ENCODE data around the gene TMEM144. TPM values are rescaled to one million over a fixed set of nuclear protein-coding genes. Genes with fewer than 3 reads are reported as not detected.

Gene TMEM144
- total RNA-seq, 1 experiment from 2014 or later, result 3.4 TPM

GRCh38 chr4:158176776-158177175, 33.5 kb upstream of the TMEM144 start:
- H3T11ph ChIP-seq (ENCODE audit: low read length), result no peak overlapping the region
- Mint-ChIP-seq H3K36me3 (ENCODE audit: insufficient read depth in 1 of 3, low read depth in 3 of 3) (no peaks in the 10 kb centered on the region), H3K9me3 (no peaks in the 10 kb centered on the region)

More at GRCh38 chr4:158176776-158177175, 33.5 kb upstream of the TMEM144 start:
- Mint-ChIP-seq H3K4me3 (no peak overlapping the region), H3K27me3 (ENCODE audit: low read depth) (no peaks in the 10 kb centered on the region), H3K27ac (no peak overlapping the region), H3K4me1 (peaks cover 8 to 10% of the 10 kb centered on the region in 2 experiments)
- Histone ChIP-seq H2BK20ac (ENCODE audit: low read depth, low read length, poor library complexity, severe bottlenecking) (no peak overlapping the region), H2BK12ac (ENCODE audit: insufficient read length, low read depth, low read length) (no peak overlapping the region), H3K4ac (ENCODE audit: low read depth, low read length) (no peak overlapping the region), H3K18ac (ENCODE audit: insufficient read length, low read depth, low read length) (no peak overlapping the region), H3K56ac (ENCODE audit: insufficient read length, low read depth, low read length) (no peak overlapping the region), H4K5ac (ENCODE audit: insufficient read length, low read depth, low read length) (no peak overlapping the region), H3K9me3 (ENCODE audit: control insufficient read depth, low read depth, low read length) (no peaks in the 10 kb centered on the region), H3K9ac (ENCODE audit: extremely low read depth, insufficient read length, low read length) (no peak overlapping the region), H2BK5ac (ENCODE audit: insufficient read length, low read length) (no peak overlapping the region), H2AK5ac (ENCODE audit: insufficient read length, low read length) (no peak overlapping the region), H3K14ac (ENCODE audit: insufficient read depth, low read length) (no peak overlapping the region), H2BK15ac (ENCODE audit: low read depth, low read length) (no peak overlapping the region), H3K23ac (ENCODE audit: insufficient read length, low read depth, low read length) (no peak overlapping the region), H3K27ac (ENCODE audit: insufficient read length, low read depth, low read length) (no peak overlapping the region), H4K91ac (ENCODE audit: insufficient read length, low read depth, low read length) (no peak overlapping the region), H3K27me3 (ENCODE audit: insufficient read depth, low read length) (no peaks in the 10 kb centered on the region), H2AFZ (ENCODE audit: low read length) (no peak overlapping the region), H2BK120ac (ENCODE audit: low read depth, low read length, poor library complexity, severe bottlenecking) (no peak overlapping the region), H3K23me2 (ENCODE audit: insufficient read length, low read depth, low read length, poor library complexity, severe bottlenecking) (no peaks in the 10 kb centered on the region), H3K79me2 (ENCODE audit: insufficient read depth, low read length) (no peaks in the 10 kb centered on the region), H4K8ac (replicated peaks; ENCODE audit: insufficient read length, low read depth, low read length) (no peak overlapping the region), H3K4me2 (ENCODE audit: insufficient read depth, insufficient read length, low read length) (no peak overlapping the region), H4K20me1 (ENCODE audit: control insufficient read depth, insufficient read depth, insufficient read length) (no peaks in the 10 kb centered on the region), H3K79me1 (ENCODE audit: insufficient read depth, low read depth, low read length, poor library complexity, severe bottlenecking) (no peaks in the 10 kb centered on the region), H3K4me1 (ENCODE audit: insufficient read depth, low read length) (no peaks in the 10 kb centered on the region)
- DNase-seq, result no peak
- TF ChIP-seq, protein P1, sequence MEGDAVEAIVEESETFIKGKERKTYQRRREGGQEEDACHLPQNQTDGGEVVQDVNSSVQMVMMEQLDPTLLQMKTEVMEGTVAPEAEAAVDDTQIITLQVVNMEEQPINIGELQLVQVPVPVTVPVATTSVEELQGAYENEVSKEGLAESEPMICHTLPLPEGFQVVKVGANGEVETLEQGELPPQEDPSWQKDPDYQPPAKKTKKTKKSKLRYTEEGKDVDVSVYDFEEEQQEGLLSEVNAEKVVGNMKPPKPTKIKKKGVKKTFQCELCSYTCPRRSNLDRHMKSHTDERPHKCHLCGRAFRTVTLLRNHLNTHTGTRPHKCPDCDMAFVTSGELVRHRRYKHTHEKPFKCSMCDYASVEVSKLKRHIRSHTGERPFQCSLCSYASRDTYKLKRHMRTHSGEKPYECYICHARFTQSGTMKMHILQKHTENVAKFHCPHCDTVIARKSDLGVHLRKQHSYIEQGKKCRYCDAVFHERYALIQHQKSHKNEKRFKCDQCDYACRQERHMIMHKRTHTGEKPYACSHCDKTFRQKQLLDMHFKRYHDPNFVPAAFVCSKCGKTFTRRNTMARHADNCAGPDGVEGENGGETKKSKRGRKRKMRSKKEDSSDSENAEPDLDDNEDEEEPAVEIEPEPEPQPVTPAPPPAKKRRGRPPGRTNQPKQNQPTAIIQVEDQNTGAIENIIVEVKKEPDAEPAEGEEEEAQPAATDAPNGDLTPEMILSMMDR (conservative IDR thresholded peaks at IDR 0.05), result no peak

Data from H9 (cell line).